GM21360 (cell line): ENCODE measurements around the gene TEX13A.

ENCODE experiments used
- ATAC-seq: cut with Tn5 transposase; IDR thresholded peaks from one replicate; pipeline ENCODE4 v1.9.1; 2021; ENCODE audit warnings: mild to moderate bottlenecking, moderate library complexity; ENCODE audit not compliant: unreplicated experiment

The TEX13A gene

GRCh38 chrX:105179644-105180043, 40.9 kb downstream of the TEX13A start:
- ATAC-seq: no peak

GRCh38 chrX:105173071-105173470, 47.4 kb downstream of the TEX13A start:
- no peak for ATAC-seq
